Esophagus muscularis mucosa (tissue), 4 donors: ENCODE measurements around the gene TANGO6. TPM values are rescaled to one million over a fixed set of nuclear protein-coding genes. Genes with fewer than 3 reads are reported as not detected.

Experiments used
- DNase-seq: peaks from one replicate; pipeline ENCODE4 v3.0.0-alpha.2; 2017; ENCODE audit errors: extremely low spot score
- H3K27ac ChIP-seq, 4 donors: fragments of 200-600 bp; sonication (generic); replicated peaks in 1 of 4; 1 replicate in 3 of 4; 2 replicates in 1 of 4; pipeline ENCODE4 v1.5.1; 2016 to 2019; ENCODE audit warnings: mild to moderate bottlenecking in 1 of 4
- H3K27me3 ChIP-seq, 4 donors: fragments of 200-600 bp; sonication (generic); one replicate each; pipeline versions ENCODE4 v1.5.1 to v1.6.0; 2016 to 2019
- H3K36me3 ChIP-seq, 4 donors: fragments of 200-600 bp; sonication (generic); one replicate each; pipeline ENCODE4 v1.5.1; 2016 to 2019
- H3K4me1 ChIP-seq, 4 donors: fragments of 200-600 bp; sonication (generic); one replicate each; pipeline ENCODE4 v1.5.1; 2016 to 2019
- H3K4me3 ChIP-seq, 4 donors: fragments of 200-600 bp; sonication (generic); 1 replicate in 2 of 4; 2 replicates in 2 of 4; pipeline ENCODE4 v1.5.1; 2016 to 2019; ENCODE audit warnings: mild to moderate bottlenecking in 4 of 4, moderate library complexity in 1 of 4
- H3K9me3 ChIP-seq, 4 donors: fragments of 200-600 bp; sonication (generic); 1 replicate in 3 of 4; 2 replicates in 1 of 4; pipeline ENCODE4 v1.5.1; 2016 to 2019
- EP300 ChIP-seq: sonication (generic); formaldehyde crosslinking; IDR thresholded peaks from one replicate; pipeline ENCODE4 v1.6.1; 2017; ENCODE audit warnings: antibody characterized with exemption
- POLR2A ChIP-seq: fragments of 450-650 bp; IDR thresholded peaks from one replicate; pipeline ENCODE4 v1.6.1; 2017; ENCODE audit warnings: antibody characterized with exemption, moderate library complexity, mild to moderate bottlenecking, low read depth
- POLR2AphosphoS5 ChIP-seq, 2 donors: sonication (generic); formaldehyde crosslinking; IDR thresholded peaks; one replicate each; pipeline ENCODE4 v1.6.1; 2017; ENCODE audit warnings: antibody characterized with exemption in 2 of 2
- WGBS: methylation state at CpG from one replicate; pipeline ENCODE4 v1.1.5; 2018; 5-methylcytosine and 5-hydroxymethylcytosine counted together
- intact Hi-C: fragments of 100-400 bp; cut with DNase I; formaldehyde crosslinking; loops from one replicate; pipeline ENCODE4 v1.15.1; 2023
- total RNA-seq, 4 donors: library from RNA; depleted of rRNA; stranded (reverse); fragments of >200 nt; gene quantifications; one replicate each; pipeline versions ENCODE4 v1.1.0 to v1.2.1, GENCODE V29; 2016
- TF ChIP-seq, protein P1 (sequence below), 3 experiments: fragments of 200-600 bp in 2 of 3; fragments of 450-650 bp in 1 of 3; sonication (generic) in 2 of 3; IDR thresholded peaks; one replicate each; pipeline ENCODE4 v1.5.1; 2017 to 2019; ENCODE audit warnings: antibody characterized with exemption in 3 of 3, mild to moderate bottlenecking in 2 of 3, moderate library complexity in 1 of 3

Gene TANGO6
- total RNA-seq, 4 donors from 2014 or later: 15.7 to 21.3 (median 18.3) TPM

DNA sequence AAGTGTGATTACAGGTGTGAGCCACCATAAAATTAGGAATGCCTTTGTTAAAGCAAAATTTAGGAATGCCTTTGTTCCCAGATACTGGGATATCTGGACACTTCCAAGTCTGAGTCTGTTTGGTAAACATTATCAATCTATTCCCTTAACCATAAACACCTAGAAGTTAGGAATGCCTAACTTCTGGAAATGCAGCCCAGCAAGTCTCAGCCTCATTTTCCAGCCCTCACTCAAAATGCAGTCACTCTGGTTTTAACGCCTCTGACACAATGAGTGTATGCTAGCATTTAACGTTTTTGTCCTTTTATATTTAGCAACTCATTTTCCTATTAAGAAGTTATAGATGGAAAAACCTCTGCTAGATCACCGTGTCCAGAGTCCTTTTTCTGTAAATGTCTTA is 227.7 kb downstream of the TANGO6 start:
- H3K27me3 ChIP-seq: no peaks in the 10 kb centered on the region
- no peaks in the 10 kb centered on the region for H3K9me3 ChIP-seq
- no peak for TF ChIP-seq EP300
- TF ChIP-seq, protein P1, sequence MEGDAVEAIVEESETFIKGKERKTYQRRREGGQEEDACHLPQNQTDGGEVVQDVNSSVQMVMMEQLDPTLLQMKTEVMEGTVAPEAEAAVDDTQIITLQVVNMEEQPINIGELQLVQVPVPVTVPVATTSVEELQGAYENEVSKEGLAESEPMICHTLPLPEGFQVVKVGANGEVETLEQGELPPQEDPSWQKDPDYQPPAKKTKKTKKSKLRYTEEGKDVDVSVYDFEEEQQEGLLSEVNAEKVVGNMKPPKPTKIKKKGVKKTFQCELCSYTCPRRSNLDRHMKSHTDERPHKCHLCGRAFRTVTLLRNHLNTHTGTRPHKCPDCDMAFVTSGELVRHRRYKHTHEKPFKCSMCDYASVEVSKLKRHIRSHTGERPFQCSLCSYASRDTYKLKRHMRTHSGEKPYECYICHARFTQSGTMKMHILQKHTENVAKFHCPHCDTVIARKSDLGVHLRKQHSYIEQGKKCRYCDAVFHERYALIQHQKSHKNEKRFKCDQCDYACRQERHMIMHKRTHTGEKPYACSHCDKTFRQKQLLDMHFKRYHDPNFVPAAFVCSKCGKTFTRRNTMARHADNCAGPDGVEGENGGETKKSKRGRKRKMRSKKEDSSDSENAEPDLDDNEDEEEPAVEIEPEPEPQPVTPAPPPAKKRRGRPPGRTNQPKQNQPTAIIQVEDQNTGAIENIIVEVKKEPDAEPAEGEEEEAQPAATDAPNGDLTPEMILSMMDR (IDR thresholded peaks at IDR 0.05): no peak
- TF ChIP-seq POLR2A: no peak
- no peak for TF ChIP-seq POLR2AphosphoS5 (IDR thresholded peaks at IDR 0.05)
- H3K36me3 ChIP-seq: no peaks in the 10 kb centered on the region
- no peak overlapping the region for H3K27ac ChIP-seq
- intact Hi-C loops: no loop called here
- no peak for DNase-seq
- 77% methylated on average over 3 of the region's 3 CpGs for WGBS
- no peak overlapping the region for H3K4me3 ChIP-seq
- peaks cover 0 to 10% (median 7%) of the 10 kb centered on the region in 4 donors for H3K4me1 ChIP-seq

DNA sequence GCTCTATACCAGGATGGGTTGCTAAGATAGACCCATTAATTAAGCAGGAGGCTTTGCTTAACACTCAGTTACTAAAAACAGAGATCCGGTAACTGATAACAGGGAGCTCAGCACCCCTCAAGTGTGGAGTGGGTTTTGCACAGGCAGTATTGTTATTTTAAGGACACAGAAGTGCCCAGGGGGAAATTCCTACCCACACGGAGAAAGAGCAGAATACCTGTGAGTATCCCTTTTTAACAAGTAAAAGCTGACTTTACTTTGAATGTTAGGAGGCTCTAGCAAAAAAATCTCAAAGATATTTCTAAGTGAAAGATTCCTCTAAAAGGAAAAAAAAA is 229.3 kb downstream of the TANGO6 start:
- no peak overlapping the region for H3K27ac ChIP-seq
- no peaks in the 10 kb centered on the region for H3K27me3 ChIP-seq
- TF ChIP-seq, protein P1 (IDR thresholded peaks at IDR 0.05): no peak
- TF ChIP-seq POLR2AphosphoS5 (IDR thresholded peaks at IDR 0.05) (no peak), POLR2A (no peak), EP300 (no peak)
- no peaks in the 10 kb centered on the region for H3K36me3 ChIP-seq
- DNase-seq: no peak
- H3K4me3 ChIP-seq: no peak overlapping the region
- intact Hi-C loops: no loop called here
- WGBS: 46% methylated on average over 2 of the region's 2 CpGs
- H3K9me3 ChIP-seq: no peaks in the 10 kb centered on the region
- H3K4me1 ChIP-seq: peaks cover 0 to 10% (median 7%) of the 10 kb centered on the region in 4 donors

DNA sequence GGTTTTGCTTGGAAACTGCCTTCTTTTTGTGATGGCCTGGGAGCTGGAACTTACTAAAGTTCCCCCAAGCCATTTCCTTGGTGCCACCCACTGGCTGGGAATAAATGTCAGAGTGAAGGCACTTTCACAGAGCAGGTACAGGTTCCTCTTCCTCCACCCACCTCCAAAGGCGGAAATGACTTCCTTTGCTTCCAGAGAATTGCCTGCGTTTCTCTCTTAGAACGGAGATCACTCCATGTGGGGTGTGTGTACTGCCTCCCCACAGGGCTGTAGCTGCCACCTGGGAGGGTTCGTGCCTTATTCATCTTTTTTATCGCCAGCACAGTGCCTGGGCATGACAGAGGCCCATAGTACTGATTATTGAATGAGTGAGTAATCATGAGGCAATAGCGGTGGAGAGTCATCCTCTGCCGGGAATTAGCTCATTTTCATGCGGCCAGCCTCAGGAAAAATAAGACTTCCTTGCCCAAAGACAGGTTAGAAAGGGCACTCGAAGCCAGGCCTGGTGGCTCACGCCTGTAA is 229.9 kb downstream of the TANGO6 start:
- intact Hi-C loops: no loop called here
- no peaks in the 10 kb centered on the region for H3K9me3 ChIP-seq
- no peaks in the 10 kb centered on the region for H3K27me3 ChIP-seq
- H3K27ac ChIP-seq: no peak overlapping the region
- WGBS: 89% methylated on average over 10 of the region's 10 CpGs
- peaks cover 0 to 10% (median 7%) of the 10 kb centered on the region in 4 donors for H3K4me1 ChIP-seq
- TF ChIP-seq, protein P1 (IDR thresholded peaks at IDR 0.05): no peak
- no peak for TF ChIP-seq EP300
- no peak for TF ChIP-seq POLR2AphosphoS5 (IDR thresholded peaks at IDR 0.05)
- no peak for TF ChIP-seq POLR2A
- no peak overlapping the region for H3K4me3 ChIP-seq
- H3K36me3 ChIP-seq: no peaks in the 10 kb centered on the region
- no peak for DNase-seq

DNA sequence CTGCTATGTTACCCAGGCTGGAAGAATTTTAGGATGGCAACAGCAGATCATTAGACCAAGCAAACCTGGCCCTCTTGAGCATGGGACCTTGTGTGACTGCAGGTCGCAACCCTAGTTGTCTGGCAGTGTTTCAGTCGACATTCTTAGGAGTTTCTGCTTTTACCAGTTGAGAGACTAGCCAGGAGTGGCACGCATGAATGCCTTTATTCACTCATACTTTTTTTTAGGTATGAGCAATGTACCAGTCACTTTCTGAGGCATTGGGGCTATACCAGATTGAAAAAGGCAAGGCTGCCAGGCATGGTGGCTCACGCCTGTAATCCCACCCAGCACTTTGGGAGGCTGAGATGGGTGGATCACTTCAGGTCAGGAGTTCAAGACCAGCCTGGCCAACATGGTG is 233.9 kb downstream of the TANGO6 start:
- WGBS: 91% methylated on average over 4 of the region's 4 CpGs
- no peak for TF ChIP-seq POLR2AphosphoS5 (IDR thresholded peaks at IDR 0.05)
- no peak for TF ChIP-seq POLR2A

DNA sequence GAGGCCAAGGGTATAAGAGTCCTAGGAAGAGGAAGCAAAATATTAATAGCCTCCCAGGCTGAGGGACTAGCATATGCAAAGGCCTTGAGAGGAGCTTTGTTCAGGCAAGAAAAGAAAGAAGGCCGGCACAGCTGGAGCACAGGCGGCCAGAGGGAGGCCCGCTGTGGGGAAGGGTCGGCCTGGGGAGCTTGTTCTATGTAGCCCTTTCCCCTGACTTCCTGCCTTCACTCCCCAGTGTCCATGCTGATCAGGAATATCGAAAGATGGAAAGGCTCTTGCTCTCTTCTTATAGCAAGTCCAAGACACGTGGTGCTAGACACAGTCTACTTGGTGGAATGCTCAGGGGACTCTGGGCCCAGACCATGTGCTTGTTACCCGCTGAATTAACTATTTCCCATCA is 234.7 kb downstream of the TANGO6 start:
- H3K27me3 ChIP-seq: no peaks in the 10 kb centered on the region
- no peak overlapping the region for H3K4me3 ChIP-seq
- no peaks in the 10 kb centered on the region for H3K9me3 ChIP-seq
- DNase-seq: no peak
- 80% methylated on average over 7 of the region's 7 CpGs for WGBS
- TF ChIP-seq EP300 (no peak), POLR2A (no peak), POLR2AphosphoS5 (IDR thresholded peaks at IDR 0.05) (no peak)
- TF ChIP-seq, protein P1 (IDR thresholded peaks at IDR 0.05): no peak
- intact Hi-C loops: no loop called here
- peaks cover 0 to 2% (median 0%) of the 10 kb centered on the region in 4 donors for H3K4me1 ChIP-seq
- H3K27ac ChIP-seq: no peak overlapping the region
- no peaks in the 10 kb centered on the region for H3K36me3 ChIP-seq

More for the DNA sequence above, 233.9 kb downstream of the TANGO6 start:
- H3K27ac ChIP-seq: no peak overlapping the region
- no peak for DNase-seq
- no peaks in the 10 kb centered on the region for H3K27me3 ChIP-seq
- no peak overlapping the region for H3K4me3 ChIP-seq
- H3K9me3 ChIP-seq: no peaks in the 10 kb centered on the region
- intact Hi-C loops: no loop called here
- H3K4me1 ChIP-seq: peaks cover 0 to 9% (median 6%) of the 10 kb centered on the region in 4 donors
- H3K36me3 ChIP-seq: no peaks in the 10 kb centered on the region
